Activated gamma-delta T cell treated with Interleukin-2 at 50 U/mL for 16 hours (primary cell): ENCODE data around the gene FAM118B.
"Not testable (repeated sequence)": the region's sequence is repeated elsewhere in the genome, so short reads cannot be mapped to it uniquely, and the experiment has no call there.

ENCODE experiments used
- DNase-seq: peaks from one replicate; pipeline ENCODE4 v3.0.0-alpha.2; 2020

FAM118B gene

DNA sequence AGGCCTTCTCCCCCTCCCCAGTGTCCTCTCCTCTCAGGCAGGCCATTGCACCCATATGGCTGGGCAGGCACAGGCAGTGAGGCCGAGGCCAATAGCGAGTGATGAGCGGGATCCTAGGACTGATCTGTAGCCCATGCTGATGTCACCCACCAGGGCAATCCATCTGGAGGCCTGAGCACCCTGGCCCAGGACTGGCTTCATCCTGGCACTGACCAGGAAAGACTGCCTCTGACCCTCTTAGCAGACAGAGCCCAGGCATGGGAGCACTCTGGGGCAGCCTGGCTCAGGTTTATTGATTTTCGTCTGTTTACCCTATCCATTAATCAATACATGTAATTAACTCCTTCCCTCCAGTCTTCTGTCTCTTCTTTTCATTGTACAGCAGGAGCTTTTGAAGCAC is 66.2 kb downstream of the FAM118B start:
- no peak for DNase-seq

DNA sequence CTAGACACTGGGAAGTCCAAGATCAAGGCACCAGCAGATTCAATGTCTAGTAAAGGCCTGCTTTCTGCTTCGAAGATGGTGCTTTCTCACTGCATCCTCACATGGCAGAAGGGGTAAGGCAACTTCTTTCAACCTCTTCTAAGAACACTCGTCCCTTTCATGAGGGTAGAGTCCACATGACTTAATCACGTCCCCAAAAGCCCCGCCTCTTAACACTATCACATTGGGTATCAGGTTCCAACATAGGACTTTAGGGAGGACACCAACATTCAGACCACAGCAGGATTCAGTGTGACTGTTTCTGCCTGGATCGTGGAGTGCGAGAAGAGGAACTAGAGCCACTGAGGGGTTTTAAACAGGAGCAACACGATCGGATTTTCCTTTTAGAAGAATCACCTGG is 67.6 kb downstream of the FAM118B start:
- no peak for DNase-seq

DNA sequence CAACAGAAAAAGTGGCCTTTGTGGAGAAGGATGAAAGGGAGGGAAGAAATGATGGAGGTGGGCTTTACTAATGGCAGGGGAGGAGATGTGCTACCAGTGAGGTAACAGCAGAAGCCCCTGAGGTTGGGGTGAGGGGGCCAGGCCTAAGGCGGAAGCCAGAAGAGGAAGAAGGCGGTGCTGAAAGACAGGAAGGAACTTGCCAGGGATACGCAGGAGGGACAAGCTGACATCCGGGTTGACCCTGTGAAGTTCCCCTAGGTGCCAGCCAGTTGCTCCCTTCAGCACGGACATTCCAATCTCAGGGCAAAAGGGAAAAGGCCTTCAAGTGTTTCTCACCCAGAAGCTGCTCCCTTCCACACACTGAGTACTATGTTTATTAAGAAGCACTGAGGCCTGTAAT is 69.0 kb downstream of the FAM118B start:
- no peak for DNase-seq

DNA sequence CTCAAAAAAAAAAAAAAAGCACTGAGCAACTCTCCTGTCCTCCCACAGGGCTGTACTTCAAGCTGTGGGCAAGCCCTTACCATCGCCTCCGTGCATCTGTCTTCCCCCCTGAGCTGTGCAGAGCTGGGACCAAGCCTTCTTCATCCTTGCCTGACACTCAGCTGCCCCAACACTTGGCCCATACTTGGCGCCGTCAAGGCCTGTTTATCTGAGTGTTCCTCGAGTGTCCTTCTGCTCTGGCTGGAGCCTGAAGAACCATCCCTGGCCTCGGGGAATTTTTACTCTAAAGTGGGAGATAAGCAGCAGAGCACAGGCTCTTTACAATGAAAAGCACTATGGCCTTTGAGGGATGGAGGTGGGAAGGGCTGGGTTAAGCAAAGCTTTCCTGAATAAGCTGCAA is 69.7 kb downstream of the FAM118B start:
- no peak for DNase-seq

DNA sequence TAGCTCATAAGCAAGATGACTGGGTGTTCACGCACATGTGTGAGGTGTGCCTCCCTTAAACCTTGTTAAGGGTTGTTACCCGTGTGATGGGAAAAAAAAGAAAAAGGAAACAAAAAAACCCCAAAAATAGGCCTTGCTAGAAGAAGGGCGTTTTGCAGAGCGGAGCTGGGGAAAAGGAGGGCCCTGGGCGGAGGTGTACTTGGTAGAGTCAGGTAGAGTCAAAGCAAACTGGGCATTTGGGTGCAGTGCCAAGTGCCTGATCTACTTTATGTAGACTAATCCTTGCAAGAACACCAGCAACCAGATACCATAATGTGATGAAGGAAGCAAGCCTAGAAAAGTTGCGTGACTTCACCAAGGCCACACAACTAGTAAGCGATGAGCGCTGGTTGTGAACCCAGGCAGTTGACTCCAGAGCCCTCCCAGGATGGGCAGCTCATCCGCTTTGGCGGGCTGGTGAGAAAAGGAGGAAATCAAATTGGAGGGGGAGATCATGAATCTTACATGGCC is 70.1 kb downstream of the FAM118B start:
- DNase-seq = no peak

DNA sequence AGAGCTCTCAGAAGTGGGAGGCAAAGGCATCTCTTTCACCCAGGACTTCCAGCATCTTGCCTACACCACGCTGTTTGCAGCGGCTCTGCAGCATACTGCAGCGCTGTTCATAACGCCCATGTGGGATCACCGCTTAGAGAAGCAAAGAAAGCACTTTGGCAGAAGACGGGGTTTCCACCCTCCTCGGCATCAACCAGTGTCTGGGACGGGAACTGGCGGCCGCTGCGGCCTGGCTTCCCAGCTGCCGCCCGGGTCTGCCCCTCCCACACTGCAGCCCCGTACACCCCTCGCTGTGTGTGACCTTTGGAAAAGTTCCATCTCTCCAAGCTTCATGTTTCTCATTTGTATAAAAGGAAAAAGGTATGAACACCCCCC is 70.8 kb downstream of the FAM118B start:
- DNase-seq = peak; percentile 22

DNA sequence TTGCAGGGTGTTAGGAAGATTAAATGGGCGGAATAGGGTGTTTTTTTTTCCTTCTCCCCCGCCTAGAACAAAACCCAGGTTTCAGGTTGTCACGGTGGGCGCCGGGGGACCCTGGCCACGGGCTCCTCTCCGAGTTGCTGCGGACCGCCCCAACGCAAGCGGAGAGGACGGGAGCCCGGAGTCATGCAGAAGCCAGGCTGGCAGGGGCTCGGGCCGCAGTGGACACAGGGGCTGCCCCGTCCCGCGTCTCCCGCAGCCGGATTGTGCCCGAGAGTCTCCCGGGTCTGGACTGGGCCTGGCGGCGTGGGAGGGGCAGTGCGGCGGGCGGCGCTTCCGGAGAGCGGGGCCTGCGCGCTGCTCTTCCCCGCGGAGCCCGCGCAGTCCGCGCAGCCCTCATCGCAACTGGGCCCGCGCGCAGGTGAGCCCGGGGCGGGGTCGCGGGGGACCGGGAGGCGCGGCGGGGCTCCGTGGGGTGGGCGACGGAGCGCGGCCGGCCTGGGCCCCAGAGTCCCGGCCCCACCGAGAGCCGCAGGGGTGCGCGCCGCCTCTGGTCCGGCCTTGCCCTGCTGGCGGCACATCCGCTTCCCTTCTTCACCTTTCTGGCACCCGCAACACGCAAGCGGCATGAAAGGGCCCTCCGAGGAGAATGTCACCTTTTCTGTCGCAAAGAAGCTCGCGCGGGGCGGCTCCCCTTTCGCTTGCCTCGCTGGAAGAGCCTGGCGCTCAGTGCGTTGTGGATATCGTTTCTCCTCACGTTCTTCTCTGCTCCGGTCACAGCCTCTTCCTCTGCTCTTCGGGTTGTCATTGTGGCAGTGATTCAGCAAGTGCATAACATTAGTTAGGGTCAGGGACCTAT is 71.4 kb downstream of the FAM118B start, which contains the start of gene TIRAP:
Gene TIRAP (plus strand): TSS at position 358 of the 856 bp plus-strand sequence. CDS start 7,802 bp downstream, outside the sequence.
- peak; percentile 58 for DNase-seq

DNA sequence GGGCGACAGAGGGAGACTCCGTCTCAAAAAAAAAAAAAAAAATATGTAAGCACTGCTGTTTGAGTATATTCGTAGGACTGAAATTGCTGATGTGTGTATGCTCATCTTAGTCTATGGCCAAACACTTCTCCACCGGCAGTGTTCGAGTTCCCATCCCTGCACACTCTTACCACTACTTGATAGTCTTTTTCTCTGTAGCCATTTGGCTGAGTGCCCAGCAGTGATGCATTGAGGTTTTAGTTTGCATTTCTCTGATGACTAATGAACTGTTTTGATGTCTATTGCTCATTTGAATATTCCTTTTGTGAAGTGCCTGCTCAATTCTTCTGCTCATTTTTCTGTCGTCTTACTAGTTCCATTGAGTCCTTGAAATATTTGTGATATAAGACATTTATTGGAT is 73.2 kb downstream of the FAM118B start:
- peak; percentile 84 for DNase-seq

DNA sequence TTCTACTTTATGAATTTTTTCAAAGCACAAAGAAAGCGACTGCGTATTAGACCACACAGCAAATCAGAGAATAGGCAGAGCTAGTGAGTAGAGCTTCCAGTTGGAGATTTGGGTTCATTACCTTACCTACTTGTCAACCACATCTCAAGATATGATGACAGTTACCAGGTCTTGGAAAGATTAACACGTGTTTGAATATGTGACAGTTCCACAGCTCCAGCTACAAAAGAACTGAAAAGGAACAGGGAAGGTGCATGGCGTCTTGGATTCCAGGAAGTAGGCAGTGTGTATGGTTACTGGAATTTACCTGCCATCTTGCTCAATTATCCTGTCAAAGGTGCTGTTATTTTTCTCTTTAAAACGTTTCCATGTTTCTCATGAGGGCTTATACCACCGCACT is 76.7 kb downstream of the FAM118B start:
- DNase-seq = no peak

DNA sequence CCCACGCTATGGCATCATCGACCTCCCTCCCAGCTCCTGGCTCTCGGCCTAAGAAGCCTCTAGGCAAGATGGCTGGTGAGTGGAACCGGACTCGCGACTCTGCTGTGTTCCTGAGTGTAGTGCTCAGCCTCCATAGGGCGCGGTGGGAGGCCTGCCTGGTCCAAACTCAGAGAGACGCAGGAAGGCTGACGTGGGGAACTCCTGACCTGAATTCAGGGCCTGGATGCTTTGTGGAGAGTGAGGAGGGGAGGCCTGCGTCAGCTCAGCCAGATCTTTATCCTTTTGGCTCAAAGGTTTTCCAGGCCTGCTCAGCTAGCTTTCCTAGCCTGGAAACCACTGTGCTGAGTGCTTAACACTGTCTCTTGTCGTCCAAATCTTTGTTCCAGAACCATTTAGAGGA is 79.3 kb downstream of the FAM118B start:
- DNase-seq = no peak

DNA sequence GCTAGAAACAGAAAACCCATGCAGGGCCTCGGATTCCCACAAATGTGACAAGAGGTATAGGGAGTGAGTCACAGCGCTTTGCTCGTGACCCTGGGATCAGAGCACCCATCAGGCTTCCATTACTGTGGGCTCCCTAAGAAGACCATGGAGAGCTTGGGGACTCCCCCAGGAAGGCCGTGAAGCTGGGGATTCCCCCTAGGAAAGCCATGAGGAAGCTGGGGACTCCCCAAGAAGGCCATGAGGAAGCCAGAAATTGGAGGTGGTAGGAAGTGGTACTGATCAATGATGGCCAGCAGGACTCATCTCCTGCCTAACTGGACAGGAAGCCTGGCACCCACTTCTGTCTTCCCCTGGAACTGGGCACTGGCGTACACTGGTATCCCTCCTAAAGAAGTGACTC is 82.1 kb downstream of the FAM118B start:
- DNase-seq = no peak

DNA sequence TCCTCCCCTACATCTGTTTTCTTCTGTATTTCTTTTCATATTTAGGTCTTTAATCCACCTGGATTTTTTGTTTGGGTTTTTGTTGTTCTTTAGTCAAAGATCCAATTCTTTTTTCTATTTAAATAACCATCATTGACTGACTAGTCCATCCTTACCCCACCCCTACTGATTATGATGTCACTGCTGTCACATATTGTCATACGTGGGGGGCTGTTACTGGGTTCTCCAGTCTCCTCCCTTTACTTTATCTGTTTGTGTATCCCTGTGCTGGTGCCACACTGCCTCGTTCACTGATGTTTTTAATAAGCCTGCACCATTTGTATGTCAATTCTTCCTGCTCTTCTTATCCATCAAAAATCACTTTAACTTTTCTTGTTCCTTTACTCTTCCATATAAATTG is 85.4 kb downstream of the FAM118B start:
- no peak for DNase-seq

DNA sequence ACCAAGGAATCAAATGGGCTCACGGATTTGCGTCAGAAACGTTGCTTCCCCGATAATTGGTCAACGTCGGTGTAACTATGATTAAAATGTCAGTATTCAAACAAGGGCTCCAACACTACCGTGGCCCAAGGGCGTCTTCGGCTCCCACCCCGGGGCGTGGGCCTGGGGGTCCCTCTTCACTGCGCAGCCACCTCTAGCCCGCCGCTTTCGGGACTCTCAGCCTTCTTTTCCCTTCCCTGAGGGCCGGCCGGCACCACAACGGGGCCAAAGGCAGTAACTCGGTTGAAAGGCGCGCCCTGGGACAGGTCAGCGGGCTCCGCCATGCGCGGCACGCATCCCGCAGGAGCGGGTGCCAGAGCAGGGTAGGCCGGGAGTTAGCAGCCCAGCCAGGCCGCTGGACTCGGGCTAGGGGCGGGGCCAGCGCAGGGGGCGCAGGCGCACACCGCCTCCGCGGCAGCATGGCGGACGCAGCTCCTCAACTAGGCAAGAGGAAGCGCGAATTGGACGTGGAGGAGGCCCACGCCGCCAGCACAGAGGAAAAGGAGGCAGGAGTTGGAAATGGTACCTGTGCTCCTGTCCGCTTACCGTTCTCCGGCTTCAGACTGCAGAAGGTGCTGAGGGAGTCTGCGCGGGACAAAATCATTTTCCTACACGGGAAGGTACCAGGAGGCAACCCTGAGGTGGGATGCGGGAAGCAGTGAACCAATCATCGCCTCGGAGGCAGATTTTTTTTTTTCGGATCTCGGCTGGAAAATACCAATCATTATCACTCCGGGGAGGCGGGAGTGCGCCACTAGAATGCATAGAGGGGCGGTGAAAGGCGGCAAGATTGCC is 92.3 kb downstream of the FAM118B start, which contains the start of gene DCPS:
Gene DCPS (plus strand): TSS at position 438 of the 834 bp plus-strand sequence. CDS start 21 bp downstream, at position 459.
- peak; percentile 82 for DNase-seq

DNA sequence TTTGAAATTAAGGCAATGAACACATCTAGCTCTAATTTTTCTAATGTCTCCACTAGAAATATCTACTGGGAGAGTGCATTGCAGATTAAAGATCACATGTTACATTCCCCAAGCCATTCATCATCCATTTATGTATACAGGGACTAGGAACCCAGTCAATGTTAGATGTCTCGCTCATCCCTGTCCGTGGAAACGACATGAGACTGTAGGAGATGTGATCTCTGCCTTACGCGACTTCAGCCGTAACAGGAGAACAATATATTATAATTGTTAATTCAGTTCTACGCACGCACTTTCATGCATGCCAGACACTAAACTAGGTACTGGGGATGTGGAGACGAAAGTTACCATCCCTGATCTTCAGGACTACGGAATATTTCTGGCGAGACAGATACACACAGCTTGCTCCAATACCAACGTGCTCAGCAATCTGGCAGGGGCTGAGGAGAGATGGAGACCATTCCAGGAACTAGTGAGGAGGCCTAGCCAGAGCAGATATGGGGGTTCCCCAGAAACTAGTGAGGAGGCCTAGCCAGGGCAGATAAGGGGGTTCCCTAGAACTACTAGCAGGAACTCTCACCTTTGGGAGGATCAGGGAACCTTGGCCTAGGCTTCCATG is 93.0 kb downstream of the FAM118B start:
- no peak for DNase-seq

DNA sequence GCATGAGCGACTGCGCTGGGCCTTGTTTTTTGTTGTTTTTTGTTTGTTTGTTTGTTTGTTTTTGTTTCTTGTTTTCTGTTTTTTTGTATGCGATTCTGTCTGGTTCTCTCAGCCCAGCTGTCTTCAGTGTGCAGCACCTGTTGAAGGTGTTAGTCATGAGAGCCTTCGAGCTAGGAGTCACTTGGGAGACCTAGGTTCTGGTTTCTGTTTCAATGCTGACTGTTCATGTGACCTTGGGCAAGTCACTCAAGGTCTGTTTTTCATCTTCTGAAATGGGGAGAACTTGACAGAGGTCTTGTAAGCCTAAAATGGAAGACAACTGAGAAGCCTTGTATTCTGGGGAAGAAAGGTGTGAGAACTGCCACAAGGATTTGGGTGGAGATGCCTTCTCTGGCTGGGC is 94.1 kb downstream of the FAM118B start:
- DNase-seq = no peak

DNA sequence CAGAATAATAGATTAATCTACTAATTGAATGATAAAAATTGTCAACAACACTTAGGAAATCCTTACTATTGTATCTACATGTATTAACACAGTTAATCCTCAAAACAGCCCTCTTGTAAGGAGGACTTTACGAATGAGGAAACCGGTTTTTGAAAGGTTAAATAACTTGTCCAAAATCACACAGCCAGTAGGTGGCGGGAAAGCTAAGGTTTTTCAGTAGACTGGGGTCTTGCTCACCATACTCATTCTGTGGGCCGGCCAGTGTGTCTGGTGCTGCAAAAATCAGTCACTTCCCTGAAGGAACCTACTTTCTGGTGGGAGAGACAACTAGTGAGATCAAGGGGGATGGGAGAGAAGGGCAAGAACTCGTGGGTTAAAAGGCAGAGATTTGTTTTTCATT is 96.1 kb downstream of the FAM118B start:
- DNase-seq = no peak

DNA sequence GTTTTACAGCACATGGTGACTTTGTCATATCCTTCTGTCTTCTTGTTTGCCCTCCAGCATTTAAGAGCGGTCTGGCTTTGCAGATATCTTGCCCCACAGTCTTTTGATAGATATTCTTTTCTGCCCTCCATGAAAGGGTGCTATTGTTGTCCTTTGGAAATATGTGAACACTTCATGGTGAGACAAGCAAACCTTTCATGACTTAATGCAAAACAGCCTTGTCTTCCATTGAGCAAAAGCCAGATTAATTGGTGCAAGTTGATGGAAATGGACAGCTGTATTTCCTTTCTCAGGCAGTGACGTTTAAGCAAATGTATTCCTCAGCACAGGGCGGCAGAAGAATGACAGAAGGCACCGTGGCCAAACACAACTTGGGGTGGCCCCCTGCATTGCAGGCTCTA is 96.7 kb downstream of the FAM118B start:
- no peak for DNase-seq

DNA sequence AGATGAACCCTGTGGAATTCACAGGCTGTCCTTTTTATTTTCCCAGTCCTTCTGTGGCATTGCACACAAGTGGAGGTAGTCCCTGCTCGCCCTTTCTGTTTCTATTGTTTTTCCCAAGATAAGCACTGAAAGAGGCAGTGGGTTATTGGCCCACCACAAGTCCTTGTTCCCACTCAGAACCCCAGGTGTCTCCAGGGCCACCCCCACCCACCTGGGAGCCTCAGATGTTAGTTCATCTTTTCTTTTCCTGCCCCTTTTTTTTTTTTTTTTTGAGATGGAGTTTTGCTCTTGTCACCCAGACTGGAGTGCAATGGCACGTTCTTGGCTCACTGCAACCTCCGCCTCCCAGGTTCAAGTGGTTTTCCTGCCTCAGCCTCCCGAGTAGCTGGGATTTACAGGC is 97.2 kb downstream of the FAM118B start:
- not testable (repeated sequence) for DNase-seq

DNA sequence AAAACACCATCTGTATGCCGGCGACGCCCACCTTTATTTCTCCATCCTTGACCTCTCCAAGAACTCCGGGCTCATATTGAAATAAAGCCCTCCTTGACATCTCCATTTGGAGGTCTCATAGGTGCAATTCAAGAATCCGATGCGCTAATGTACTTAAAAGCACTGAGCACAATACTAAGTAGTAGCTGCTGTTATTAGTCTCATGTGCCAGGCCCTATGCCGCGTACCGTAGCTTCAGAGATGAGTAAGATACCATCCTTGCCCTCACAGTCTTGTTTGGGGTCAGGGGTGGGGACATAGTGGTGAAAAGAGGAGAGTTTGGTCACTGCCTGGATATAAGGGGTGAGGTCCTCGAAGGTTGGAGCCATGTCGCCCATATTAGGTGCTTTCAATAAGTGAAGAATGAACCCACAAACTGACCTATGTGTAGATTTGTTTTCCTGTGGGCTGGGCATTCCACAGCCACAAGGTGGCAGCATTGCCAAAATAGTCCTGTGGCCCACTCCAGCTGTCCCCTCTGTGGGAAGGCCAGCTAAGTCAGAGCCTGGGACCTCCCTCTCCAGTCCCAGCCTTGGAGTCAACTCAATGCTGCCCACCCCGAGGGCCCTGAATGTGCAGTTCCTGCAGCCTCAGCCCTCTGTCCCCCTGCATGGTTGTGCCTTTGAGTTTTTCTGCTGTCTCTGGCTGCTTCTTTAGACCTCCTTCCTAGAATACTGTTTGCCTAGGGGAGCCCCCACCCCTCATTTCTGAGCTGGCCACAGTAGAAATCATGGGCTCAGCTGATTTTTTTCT is 98.8 kb downstream of the FAM118B start:
- DNase-seq = peak; percentile 52

DNA sequence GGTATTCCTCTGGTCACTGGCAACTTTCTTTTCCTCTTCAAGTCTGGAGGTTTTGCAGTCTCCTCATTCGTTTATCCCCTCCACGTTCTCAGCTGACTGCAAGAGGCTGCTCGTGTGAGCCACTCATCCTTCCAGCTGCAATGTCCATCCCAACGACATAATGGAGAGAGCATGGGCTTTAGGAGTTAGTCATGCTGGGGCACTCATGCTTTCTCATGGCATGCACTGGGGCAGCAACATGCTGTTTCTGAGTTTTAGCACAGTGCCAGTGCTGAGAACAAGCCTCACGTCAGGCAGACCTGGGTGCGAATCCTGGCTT is 99.4 kb downstream of the FAM118B start:
- DNase-seq = no peak

DNA sequence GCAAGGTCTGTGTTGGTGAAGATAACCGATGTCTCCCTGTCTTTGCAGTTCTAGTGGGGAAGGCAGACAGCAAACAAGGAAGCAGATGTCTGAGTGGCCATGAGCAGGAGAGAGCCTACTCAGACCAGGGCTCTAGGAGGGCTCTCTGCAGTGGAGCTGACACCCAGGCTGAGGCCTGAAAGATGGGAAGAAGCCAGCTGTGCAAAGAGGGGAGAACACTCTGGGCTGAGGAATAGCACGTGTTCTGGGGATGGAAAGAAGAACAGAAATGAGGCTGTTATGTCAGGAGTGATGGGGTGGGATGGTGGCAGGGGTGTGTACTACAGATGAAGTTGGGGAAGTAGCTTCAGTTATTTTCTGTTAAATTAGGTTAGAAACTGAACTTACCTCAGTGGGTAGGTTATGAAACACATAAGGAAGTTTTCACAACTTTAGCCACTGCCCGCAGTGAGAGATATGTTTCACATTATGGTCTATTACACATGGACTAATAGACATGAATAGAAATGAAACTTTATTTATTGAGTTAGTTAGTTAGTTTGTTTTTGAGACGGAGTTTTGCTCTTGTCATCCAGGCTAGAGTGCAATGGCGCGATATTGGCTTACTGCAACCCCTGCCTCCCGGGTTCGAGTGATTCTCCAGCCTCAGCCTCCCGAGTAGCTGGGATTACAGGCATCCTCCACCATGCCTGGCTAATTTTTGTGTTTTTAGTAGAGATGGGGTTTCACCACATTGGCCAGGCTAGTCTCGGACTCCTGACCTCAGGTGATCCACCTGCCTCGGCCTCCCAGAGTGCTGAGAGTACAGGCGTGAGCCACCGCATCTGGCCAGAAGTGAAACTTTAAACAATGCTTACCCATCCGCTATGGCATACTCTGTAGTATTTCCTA is 100.1 kb downstream of the FAM118B start:
- no peak for DNase-seq
